Activated CD4-positive, alpha-beta T cell treated with anti-CD3 and anti-CD28 coated beads, Interleukin-2, amount 50 U/mL, for 24 hours (primary cell): ENCODE measurements around the gene MED27.

Experiments
- DNase-seq, 2 donors: peaks; one replicate each; pipeline ENCODE4 v3.0.0-alpha.2; 2020; ENCODE audit warnings: low read depth in 1 of 2, low spot score in 1 of 2

Gene MED27

DNA sequence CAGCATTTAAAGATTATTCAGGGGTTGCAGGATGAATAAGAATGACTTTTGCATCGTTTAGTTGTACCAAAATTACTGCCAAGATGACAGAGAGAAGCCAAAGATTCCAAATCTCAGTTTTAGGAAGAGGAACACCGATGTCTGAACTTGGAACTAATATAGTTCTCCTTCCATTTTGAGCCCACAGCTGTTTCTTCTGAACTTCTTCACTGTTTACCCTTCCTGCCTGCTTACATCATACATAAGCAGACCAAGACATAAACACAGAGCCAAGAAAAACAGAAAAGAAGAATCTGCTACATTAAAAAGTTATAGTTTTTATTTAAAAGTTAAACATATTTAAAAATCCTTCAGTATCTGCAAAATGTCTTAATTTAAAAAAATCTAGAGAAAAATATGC is 192.8 kb downstream of the MED27 start:
- DNase-seq: no peak

DNA sequence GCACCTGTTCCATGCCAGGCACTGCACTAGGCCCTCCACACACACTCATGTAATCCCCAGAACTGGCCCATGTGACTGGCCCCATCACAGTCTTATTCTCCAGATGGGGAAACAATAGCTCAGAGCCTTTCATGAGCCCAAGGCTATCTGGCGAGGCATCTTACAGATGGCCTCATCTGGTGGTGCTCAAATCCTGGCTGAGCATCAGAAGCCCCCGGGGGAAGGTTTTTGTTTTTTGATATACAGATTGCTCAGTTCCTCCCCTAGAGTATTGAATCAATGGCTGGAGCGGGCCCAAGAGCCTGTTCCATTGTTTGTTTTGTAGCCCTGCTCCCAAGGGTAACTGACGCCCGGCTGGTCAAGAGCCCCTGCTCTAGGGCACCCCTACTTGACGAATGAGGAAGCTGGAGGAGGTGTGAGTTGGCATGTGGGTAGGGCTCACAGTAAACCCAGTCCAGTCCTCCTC is 194.5 kb downstream of the MED27 start:
- DNase-seq: no peak

DNA sequence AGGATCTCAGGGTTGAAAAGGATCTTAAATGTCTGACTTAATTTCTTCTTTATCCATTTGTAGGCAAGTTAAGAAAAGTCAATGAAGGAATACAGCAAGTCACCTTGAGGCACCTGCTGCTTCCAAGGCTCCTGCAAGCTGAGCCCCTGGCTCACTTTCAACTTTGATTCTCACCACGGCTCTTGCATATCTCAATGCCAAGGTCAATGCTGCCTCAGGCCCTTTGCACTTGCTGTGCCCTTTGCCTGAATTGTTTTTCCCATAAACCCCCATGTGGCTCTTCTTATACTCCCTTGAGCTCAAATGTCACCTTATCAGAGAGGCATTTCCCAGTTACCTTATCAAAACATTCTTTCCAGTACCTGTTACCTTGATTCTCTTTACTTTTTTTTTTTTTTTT is 195.4 kb downstream of the MED27 start:
- no peak for DNase-seq

DNA sequence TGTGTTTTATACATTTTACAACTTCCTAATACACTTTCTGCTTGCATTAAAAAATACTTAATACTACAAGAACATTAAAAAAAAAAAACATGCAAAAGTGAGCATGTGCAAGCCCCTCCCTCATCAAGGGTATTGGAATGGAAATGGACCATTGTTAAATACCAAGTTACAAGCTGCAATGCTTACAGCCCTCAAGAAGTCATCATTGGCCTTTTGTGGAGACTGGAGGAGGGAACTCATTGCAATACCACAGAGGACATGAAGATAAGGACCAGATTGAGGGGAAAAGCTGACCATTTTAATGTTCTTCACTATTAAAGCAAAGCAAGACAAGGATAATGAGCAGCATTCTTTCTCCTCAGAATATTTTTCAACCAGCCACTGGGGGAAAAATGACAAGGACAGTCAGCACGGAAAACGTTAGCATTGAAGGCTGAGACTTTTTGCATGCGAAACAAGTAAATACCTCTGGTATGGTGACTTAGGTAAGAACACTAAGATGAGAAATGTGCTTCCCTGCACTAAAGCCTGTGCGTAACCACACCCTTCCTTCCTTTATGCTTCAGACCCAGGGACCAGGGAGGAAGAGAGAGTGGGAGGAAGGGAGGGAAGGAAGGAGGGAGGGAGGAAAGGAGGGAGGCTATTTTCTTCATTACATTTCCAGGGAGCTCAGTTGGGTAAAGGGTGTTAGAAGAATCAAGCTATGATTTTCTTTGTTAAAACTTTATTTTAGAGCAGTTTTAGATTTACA is 198.7 kb downstream of the MED27 start:
- DNase-seq: no peak

DNA sequence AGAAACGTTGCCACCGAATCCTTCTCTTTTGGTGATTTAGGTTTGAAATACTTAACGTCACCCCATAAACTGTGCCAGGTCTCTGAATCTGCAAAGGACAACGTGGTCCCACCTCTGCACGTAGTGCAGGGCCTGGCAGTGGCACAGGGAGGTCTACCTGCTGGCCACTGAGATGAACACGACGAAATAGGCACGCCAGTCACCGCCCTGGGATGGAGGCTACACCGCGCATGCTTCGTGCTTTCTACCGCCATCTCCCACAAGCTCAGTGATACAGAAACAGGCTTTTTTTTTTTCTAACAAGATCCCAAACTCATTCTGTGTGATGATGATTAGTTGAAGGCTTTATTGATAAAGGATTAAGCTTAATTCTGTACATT is 199.8 kb downstream of the MED27 start:
- DNase-seq: no peak

DNA sequence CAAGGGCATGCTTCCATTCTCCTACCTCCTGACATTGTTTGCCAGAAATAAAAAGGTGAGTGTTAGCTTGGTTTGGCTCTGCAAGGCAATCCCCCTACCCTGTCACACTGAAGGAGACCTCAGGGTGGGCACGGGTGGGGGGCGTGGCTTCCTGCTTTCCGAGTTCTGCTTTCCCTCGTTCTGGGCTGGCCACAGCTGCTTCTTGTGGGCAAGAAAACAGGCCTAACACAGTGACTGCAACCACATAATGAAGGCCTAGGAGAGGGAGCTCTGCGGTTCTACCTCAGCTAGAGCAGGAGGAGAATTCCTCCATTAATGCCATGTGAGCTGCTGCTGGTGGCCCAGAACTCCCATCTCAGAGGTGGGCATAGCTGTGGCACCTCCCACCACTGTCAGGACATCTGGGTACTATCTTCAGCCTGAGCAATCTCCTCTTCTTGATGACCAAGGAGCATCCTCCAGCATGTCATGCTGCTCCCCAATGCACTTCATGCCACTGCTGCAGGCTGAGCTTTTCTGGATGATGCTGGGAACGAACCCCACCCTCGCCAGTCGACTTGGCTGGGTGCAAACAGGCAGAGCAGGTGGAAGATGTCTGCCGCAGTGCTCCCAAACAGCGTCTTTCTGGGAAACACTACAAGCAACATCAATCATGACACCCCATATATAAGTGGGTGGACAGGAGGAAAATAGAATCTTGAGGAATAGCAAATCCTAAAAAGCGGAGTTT is 200.3 kb downstream of the MED27 start:
- DNase-seq: no peak

DNA sequence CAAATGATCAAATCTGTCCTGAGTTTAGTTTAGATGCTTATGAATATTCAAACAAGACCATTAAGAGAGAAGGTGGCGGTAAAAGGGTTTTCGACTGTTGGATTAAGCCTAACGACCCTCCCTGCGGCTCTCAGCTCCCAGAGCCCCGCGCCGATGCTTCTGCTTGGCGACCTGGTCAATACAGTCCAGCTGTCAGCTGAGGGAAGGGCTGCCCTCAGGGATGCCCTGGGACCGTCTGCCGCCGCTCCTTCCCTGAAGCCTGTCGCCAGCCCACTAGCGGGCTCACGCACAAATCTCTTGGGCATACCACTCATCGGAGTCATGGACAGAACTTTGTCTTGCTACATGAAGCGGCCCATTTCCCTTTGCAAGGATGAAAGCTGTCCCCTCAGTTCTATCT is 203.2 kb downstream of the MED27 start:
- DNase-seq: no peak

DNA sequence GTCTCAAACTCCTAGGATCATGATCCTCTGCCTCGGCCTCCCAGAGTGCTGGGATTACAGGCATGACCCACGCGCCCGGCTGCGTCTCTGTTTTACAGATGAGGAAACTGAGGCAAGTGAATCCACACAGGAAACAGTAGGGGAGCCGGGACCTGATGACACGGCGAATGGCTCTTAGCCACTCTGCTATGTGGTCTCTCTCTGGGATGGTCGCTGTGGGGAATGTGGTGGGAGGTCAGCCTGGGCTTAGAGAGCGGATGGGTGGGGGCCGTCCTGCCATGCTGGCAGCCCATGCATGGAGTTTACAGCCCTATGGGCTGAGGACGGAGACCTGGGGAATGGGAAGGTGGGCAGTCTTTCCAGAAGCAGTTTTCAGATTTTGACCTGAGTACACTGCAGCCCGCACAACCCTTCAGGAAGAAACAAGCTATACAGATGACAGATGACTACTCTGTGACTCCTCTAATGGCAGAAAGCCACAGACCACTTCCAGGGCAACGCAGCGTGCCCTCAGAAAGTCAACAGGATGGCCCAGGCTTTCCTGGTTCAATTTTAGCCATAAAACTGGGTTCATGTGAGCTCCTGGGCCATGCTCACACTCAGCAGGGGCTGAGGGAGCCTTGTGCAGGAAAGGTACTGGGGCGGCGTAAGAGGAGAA is 203.7 kb downstream of the MED27 start:
- DNase-seq: no peak

DNA sequence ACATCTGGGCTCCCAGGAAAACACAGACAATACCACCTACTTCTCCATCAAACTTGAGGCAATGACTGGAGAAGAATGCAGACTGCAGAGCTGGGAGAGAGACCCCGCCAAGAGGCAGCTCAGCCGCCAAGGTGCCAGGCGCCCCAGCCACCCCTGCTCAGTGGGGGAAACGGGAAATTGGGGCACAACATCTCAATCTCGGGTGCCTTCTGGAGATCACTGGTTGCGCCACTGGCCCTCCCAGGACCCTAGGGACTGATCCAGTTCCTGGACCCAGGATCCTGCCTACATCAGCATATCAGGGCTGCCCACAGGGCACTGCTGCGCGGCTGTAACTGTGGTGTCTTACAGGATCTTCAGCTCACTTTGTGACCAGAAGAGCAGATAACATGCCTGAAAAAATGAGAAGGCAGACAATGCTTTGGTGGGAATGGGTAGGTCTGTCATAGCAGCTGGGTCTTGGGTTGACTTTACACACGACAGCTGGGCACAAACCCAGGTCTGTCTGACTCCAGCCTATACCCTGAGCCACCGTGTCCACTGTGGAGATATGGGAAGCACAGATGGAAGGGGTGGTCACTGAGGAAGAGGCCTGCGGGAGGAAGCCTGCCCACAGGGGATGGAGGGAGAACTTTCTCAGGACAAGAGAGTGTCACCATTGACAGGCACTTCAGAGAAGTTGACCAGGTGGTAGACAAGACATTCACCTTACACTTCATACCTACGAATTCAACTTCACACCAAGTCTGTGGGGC is 204.6 kb downstream of the MED27 start:
- no peak for DNase-seq

DNA sequence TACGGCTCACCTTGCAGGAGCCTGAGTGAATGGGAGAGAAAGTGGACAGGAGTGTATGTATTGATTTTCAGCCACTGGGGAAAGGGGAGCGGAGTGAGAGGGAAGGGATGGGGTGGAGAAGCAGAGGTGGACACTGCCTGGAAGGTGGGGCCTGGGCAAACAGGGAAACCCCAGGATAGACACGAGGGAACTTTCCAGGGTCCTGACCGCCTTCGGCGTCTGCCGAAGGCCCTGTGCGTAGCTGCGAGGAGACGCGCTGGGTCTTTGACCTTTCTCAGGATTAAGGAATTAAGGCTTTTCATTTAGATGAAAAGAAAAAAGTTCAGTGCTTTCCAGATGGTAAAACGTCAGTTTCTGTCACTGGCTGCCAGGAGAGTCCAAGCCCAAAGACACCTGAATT is 205.2 kb downstream of the MED27 start:
- DNase-seq: no peak

DNA sequence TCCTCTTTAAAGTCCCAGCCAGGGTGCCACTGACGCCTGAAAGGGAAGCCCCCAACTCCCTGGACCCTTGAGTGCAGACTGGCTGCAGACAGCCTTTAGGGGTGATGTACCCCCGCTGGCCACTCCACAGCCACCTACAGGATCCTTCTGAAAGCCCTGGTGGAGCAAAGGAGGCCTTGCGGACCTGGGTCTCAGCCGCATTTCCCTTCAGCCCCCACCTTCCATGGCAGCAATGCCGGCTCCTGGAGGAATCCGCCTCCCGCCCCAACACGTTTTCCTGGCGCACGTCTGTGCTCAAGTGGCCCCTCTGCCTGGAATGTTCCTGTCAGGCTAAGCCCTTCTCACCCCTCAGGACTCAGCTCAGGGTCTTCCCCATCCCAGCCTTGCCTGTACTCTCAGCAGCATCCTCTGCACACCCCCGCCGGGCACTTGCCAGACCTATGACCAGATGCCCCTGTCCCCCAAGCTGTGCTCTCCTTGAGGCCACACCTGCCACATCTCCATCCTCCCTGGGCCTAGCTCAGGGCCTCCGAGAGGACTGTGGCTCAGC is 205.7 kb downstream of the MED27 start:
- DNase-seq: no peak

DNA sequence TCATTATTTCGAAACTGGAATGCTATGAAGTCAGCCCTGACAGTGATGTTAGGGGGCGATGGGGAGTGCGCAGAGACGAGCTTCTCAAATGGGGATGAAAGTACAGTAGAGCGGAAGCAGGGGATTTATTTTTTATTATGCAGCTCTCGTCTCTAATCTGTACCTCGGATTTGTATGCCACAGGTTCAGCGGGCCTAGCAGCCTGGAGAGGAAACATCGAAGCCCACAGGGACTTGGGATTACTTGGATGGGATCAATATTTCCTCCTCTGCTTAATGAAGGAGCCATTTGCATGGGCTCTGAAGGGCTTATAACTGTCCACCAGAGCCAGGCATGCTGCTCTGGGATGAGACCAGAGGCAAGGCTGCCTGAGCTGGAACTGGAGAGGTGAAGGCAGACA is 206.3 kb downstream of the MED27 start:
- DNase-seq: no peak

DNA sequence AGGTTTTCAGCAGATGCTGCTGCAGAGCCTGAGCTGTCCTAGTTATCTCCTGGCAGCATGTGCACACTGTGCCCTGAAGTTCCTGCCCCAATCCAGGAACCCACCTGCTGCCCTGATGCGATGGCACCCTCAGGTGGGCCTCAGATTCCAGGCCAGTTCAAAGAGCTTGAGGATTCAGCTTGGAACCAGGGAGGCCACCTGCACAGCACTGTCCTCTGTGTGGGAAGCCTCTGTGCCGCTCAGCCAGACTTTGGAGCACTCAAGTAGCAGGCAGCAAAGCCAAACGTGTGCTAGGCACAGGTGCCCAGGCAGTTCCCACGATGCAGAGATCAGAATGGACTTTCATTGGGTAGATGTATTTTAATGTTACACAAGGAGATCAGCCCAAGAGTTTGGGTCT is 207.0 kb downstream of the MED27 start:
- DNase-seq: no peak

DNA sequence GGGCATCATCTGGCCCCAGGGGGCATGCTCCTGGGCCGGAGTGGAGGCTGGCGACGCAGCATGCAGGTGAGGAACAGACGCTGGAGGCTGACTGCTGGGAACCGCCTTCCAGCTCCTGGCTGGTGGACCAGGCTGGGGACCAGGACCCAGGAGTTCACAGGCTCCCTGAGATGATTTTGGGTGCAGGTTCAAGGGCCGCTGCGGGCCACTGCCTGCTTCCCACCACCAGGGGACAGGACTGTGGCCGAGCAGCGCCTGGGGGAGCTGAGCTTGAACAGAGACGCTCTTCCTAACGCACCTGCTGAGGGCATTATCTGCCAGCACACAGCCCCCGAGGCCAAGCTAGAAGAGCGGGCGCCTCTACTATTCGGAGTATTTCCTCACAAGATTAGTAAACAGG is 207.7 kb downstream of the MED27 start:
- DNase-seq: no peak

DNA sequence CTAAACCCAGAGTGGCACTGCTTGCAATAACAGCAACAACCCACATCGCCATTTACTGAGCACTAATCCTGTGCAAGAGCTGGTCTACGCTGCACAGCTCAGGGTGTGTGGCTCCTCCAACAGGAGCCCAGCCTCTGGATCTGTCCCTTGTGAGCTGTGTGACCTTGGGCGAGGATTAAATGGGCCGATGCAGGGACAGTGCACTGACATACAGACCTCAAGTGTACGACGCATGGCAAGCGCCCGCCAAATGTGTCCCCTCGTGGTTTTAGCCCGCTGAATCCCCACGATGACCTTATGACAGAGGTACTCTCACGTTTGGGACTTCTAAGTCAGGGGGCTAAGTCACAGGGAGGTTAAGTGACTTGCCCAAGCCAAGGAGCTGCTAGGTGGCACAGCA is 209.5 kb downstream of the MED27 start:
- no peak for DNase-seq

DNA sequence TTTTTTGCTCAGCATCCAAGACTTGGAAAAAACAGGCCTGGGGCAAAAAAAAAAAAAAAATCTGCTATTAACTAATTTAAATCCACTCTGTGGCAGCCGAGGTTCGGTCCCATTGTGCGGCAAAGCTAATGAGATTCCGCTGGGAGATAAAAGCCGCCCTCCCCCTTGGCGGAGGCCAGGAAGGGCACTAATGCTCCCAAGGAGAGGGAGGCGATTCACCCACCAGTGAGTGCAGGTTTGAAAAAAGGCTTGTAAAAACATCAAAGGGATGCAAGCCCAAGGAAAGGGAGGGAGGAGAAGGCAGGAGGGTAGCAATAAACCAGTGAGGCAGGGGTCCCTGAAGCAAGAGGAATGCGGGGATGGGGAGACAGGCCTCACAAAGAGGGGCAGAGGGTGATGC is 210.3 kb downstream of the MED27 start:
- no peak for DNase-seq

DNA sequence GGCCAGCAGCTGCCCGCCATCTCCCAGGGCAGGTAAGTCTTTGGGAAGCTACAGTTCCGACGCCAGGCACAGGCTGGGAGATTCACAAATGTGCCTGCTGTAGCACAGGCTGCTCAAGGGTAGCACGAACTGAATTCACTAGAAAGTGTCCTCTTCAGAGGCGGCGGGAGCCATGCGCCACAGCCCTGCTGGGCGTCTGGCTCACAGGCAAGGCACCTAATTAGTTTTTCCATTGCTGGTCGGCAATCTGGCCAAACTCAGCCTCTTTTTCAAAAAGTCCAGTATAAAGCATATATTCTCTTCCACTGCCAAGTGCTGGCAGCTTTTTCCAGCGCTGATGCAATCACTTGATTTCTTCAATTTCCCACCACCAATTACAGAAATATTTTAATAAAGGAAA is 210.9 kb downstream of the MED27 start:
- DNase-seq: no peak

DNA sequence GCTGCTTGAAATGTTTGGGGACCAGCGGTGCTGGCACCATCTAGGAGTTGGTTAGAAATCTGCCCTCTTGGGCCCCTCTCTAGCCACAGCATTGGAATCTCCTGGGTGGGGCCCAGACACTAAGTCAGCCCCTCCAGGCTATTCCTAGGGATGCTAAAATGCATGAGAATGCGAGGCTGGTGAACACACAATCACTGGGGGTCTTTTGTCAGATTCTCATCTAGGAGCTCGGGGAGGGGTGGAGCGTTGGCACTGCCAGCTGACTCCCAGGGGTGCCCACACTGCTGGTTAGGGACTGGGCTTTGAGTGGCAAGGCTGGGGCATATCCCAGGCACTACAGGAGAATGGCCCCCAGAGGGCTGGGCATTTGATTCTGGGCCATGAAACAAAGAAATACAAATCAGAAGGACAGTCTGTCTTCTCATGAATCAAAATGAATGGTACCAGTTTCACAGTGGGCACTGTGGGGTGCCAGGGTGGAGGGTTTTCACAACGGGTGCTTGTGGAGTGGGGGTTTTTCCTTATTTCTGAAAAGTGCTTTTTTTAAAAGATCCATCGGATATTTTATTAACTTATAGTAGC is 212.0 kb downstream of the MED27 start:
- DNase-seq: no peak

DNA sequence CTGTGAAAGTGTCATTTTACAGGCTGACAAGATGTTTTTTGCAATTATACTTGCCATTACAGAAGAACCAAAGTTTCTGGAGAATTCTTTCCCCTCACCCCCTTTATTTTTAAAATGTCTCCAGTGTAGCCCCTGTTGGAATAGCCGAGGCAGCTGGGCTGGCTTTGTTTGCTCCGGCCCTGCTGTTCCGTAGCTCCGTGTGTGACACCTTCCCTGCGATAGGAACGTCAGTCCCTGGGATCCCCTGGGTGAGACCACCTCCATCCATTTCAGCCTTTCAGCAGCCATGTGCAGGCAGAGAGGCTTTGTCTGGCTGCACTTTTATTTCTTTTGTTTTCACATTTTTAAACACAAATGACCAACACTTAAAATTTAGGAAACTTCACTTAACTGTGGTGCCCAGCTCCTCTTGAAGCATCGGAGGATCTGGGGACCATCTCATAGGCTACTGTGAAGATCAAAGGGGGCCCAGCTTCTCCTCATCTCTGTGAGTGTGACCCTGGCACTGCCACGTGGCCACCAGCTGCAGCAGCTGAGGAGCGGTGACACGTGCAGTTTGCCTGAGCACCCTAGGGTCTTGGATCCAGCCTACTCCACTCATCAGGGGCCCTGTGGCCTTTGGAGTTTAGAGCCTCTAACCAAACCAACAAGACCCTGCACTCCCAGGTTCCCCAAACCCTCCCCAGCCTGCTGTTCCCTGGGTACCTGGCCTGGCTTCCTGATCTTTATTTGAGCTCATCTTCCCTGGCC is 214.0 kb downstream of the MED27 start:
- DNase-seq: no peak

DNA sequence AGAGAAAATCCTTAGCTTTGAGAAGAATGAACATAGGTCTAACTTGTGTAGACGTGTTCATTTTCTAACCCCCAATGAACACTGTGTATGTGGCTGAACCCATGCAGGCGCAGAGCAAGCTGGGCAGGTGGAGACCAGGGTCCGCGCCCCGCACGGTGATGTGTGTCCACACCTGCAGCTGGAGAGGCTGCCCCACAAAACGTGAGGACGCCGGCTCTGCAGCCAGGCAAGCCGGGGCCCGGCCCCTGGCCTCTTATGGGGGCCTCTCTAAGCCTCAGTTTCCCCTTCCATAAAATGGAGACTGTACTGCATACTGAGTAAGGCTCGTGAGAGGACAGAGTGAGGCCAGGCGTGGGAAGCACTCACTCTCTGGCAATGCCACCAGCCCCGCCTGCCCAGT is 215.1 kb downstream of the MED27 start:
- DNase-seq: no peak
